ENCODE measurements around the gene SAMD4A.
A peak's percentile ranks its signal among the peaks of the same experiment; 100 is the strongest.
"Not testable (repeated sequence)": the region's sequence is repeated elsewhere in the genome, so short reads cannot be mapped to it uniquely, and the experiment has no call there.

SAMD4A gene

DNA sequence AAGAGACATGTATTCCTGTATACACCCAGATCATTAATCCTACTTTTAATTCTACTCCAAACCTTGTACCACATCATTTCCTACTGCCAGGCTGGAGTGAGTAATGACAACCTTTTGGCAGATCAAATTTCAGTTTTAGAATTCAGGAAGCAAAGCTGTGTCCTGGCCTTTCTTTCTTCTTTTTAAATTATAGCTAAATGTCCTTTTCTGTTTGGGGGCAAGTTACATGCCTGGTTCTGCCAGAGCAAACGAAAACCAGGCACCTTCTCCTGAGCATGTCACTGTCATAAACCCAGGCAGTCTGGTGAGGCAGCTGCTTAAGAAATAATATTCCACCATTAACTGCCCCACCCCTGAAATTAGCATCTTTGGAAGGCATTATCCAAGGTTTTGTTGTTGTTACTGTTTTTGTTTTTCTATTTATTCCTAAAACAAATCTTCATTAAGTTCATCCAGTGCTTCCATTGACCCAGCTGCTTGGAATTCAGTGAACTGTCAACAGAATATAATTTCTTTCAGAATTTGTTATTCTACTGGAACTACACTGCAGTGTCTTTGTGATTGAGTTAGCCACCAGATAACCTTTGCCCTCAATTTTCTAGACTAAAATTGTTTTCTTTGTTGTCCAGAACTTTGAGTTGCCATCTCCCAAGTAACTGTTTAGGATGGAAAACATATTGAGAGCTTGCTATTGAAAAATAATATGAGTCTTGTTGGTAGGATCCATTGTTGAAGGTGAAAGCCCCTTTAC, 33.2 kb downstream of the SAMD4A start:
- DNase-seq, result no peak

DNA sequence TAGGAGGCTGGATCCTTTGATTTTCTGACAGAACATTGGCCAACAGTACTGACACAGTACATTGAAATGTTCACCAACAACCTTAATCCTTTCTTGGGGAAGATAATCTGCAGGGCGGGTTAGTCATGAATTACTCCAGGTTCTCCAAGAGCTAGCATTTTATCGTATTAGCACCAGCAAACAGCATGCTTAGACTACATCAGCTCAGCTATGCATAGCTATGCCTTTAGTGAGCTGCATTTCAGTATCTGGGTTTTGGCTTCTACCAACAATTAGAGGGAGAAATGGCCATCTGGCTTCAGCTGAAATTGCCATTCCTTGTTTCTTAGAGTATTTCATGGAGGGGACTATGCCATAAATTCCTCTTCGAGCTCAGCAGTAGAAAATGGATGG, 33.8 kb downstream of the SAMD4A start:
- no peak for DNase-seq

DNA sequence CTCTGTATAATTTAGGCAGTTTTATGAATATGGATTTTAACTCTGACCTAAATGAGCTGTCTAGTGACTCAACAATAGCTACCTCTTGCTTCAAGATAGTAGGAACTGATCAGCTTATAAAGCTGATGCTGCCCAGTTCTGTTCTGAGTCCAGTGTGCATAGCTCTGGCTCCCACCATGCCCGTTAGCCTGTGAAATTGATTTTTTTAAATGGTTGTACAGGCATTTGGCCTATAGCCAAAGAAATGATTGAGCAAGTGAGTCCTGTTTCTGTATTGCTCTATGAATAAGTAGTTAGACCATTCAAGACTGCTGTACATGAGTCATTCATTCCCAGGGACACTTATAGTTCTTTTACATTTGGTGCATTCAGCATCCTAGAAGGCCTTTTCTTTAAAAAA, 36.4 kb downstream of the SAMD4A start:
- DNase-seq, result peak; percentile 6 to 62 (median 38)

DNA sequence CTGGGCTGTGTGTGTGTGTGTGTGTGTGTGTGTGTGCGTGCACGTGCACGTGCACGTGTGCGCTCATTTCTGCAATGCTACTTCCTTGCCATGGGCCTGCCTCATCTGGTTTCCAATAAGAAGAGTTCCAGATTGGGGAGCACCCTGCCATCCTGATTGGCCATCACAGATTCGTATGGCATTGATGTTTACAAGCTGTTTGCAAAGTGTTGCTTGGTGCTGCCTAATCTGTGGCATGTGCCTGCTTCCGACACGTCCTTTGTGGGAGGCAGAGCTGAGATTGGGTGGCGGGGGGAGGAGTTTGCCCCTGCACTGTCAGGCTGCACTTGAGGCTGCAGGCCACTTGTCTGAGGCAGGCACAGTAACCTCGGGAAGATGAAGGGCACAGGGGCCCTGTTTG, 39.2 kb downstream of the SAMD4A start:
- no peak for DNase-seq

DNA sequence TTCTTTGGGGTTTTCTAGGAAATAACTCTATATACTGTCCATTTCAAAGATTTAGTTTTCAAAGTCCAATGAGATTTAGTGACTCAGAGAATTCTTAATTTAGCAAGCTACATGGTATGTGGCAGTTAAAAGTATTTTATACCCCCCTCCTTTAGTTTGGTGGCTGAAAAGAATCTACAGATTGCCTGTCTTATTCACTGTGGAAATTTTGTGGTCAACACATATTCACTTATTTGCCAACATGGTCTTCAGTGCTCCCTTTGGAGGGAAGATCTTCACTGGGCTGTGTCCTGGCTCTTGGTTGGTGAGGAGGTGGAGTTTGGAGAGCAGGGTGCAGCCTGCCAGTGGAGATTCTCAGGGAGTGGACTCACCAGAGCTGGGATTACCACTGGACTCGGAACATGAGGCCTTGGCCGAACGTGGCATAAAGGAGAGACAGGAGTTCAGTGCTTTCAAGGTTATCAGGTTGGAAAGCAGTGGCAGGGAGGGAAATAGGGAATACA, 39.8 kb downstream of the SAMD4A start:
- DNase-seq, result no peak

DNA sequence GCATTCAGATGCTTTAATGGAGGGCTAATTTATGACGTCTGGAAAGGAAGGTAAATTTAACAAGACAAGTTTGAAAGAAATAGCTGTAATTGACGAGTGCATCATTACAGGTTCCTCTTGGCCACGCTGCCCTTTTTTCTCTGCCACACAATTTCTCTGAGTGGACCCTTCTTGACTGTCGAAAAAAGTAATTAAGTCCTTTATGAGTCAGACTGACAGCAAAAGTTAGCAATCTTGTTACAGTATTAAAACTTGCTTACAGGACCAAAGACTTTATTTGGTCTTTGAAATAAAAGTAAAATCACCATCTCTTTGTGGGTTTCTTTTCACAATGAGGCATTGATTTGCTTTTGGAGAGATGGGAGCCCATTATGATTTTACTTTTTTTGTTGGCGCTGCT, 42.6 kb downstream of the SAMD4A start:
- no peak for DNase-seq

DNA sequence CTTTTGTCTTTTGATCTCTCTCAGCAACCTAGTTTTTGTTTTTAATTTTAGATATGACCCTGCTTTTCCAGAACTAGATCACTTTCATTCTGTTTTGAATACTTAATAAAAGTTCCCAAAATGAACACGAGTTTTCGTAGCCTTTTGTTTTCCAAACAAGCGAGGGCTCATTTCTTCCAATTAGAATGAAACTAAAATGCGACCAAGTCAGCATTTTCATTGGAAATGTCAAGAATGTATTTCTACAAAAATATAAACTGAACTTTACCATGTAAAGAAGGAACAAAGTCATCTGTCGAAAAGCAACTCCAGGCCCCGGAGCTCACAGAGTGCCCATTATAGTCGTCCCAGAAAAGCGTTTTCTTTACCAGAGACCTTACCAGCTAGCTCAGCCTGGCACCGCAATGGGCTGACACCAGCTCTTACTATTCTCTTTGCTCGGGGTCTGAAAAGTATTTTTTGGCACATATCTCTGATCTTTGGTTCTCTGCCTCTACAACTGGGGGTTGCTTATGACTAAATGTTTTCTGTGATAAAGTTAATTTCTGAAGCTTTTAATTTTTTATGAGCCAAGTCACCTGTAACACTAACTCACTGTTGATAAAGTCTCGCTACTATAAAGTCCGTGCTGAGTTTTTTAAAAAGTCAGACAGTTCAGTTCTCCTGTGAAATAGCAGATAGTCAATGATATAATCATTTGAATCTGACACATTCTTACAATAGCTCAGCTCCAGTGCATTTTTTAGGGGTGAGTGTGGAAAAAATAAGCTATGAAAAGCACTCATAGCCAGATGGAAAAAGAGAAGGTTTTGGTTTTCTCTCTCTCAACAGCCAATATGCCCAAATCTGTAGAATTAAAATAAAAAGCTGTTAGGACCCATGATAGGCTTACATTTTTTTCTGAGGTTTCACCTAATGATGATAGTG, 43.4 kb downstream of the SAMD4A start:
- DNase-seq, result no peak

DNA sequence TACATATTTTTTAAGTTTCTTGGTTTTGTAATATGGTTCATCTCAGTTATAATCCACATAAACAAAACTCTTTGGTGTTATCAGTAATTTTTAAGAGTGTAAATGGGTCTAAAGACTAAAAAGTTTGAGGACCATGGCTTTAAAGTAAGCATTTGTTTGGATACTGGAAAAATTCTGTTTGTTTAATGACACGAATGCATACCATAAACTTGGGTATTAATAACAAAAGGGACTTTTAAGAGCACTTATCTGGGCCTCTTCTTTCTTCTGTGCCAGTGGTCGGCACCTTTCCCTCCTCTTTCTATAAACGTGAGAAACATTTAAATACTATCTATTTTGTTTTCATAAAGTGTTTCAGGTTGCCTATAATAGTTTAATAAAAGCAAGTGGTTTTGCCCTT, 47.4 kb downstream of the SAMD4A start:
- DNase-seq, result no peak

DNA sequence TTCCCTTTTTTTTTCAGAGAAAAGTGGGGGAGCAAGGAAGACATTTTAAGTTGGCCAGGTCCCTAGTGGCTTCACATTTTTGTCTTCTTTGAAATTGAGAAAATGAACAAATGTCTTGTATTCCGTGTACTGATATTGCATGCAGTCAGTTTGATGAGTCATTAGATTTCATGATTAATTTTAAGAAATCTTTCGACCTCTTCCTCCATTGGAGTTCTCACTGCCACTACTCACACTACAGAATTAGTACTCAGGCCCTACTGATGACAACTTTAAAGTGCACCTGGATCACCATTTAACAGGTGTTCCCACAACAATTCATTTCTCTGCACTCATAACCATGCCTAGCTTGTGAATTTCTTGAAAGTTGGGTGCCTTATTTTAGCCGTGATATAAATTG, 50.5 kb downstream of the SAMD4A start:
- no peak for DNase-seq

DNA sequence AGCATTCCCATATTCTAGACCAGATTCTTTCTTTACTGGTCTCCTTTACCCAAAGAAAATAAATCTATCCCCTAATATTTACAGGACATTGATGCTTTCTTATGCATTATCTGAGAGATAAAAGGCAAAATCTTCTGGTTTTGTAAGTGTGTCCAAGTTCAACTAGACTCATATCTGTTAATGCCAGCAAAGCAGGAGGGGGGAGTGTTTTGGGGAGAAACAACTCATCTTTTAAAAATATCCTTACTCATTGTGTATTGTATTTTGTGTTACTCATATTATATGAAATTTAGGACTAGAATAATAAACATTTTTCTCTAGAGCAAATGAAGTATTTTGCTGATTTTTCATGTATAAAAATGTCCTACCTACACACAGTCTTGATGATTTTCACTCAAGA, 54.8 kb downstream of the SAMD4A start:
- DNase-seq, result no peak

DNA sequence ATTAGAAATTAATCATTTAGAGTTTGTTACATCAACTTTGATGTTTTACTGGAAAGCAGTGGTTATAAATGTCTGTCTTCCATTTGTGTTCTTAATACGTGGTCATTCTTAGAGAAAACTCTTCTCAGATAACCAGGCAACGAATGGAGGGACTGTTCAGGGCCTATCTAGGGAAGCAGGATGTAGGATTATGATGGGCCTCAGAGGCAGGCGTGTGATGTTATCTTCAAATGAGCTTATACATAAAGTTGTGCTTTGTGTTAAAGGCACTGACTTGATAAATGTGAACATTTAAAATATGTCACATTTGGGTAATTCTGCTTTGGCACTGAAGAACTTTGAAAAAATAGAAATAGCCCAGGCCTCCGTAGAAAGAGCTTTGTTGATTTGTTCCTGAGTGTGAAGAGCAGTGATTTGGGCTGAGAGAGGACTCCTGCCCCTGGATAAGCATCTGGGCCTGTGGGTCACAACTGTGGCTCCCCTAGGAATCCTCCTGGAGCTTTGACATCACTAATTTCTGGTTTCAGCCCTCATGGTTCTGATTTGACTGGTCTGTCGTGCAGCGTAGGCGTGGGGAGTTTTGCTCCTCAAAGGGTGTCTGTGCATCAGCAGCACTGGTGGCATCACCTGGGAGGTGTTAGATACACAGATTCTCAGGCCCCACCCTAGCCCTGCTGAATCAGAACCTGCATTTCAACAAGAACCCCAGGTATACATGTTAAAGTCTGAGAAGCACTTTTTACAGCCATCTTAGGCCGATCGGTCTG, 55.4 kb downstream of the SAMD4A start:
- no peak for DNase-seq

DNA sequence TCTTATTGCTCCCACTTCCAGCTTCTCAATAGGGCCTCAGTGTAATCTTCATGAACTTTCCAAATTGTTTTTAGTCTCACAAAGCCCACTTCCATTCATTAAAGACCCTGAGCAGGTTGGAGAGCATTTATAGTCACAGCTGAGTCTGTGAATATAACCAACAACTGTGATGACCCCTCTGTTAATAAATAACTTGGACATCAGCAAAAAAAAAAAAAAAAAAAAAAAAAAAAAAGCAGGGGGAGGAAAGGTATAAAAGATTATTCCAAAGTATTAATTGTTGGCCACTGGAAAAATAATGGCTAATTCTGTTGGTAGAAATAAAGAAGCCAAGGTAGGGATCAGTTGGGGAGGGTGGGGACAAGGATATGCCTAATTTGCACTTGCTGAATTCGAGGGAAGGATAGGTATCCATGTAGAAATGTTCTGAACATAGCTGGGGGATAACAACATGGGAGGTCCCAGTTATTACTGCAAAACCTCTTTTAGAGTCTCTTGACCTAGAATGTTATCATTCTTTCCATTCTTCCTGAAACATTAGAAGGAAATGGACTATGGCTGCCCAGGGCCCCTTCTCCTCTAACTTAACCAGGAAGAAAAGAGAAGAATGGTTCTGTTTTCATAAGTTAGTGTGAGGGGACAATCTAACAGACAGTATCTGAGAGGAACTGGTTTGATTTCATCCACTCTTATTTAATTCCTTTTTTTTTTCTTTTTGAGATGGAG, 56.5 kb downstream of the SAMD4A start:
- no peak for DNase-seq

DNA sequence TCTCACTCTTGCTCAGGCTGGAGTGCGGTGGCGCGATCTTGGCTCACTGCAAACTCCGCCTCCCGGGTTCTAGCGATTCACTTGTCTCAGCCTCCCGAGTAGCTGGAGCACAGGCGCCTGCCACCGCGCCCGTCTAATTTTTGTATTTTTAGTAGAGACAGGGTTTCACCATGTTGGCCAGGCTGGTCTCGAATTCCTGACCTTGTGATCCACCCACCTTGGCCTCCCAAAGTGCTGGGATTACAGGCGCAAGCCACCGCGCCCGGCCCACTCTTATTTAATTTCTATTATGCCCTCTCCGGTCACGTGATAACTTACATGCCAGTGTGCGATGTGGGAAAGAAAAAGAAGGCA, 57.1 kb downstream of the SAMD4A start:
- DNase-seq, result not testable (repeated sequence)

DNA sequence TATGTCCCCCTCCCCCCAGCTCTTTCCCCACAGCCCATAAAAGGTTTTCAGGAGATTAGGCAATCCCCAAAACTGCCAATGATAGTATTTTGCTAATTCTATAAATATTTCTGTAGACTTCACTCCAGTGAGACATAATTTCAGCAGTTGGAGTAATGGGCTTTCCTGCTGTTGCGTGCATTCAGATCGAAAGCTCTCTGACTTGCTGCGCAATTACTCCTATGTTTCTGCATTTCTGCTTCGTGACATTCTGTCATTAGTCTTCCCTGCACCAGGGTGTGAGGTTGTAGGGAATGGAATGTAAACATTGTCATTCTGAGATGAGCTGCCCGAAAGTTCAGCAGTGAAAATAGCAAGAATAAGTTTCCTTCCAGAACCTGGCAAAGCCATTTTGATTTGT, 58.2 kb downstream of the SAMD4A start:
- DNase-seq, result peak in 3 of 4 experiments; percentile 36 to 53 (median 39)

DNA sequence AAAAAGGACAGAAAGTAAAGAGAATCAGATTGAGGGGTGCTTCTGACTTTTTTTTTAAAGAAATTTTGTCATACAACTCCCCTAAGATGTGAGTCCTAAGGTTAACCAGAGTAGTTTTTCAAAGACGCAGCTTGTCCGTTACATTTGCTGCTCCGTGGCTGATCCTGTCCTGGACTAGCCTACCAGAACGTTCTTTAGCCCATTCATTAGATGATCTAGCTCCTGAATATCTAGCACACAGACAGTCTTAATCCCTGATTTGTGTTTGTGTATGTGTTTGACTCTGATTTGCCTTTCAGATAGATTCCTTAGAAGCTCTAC, 60.3 kb downstream of the SAMD4A start:
- DNase-seq, result no peak

DNA sequence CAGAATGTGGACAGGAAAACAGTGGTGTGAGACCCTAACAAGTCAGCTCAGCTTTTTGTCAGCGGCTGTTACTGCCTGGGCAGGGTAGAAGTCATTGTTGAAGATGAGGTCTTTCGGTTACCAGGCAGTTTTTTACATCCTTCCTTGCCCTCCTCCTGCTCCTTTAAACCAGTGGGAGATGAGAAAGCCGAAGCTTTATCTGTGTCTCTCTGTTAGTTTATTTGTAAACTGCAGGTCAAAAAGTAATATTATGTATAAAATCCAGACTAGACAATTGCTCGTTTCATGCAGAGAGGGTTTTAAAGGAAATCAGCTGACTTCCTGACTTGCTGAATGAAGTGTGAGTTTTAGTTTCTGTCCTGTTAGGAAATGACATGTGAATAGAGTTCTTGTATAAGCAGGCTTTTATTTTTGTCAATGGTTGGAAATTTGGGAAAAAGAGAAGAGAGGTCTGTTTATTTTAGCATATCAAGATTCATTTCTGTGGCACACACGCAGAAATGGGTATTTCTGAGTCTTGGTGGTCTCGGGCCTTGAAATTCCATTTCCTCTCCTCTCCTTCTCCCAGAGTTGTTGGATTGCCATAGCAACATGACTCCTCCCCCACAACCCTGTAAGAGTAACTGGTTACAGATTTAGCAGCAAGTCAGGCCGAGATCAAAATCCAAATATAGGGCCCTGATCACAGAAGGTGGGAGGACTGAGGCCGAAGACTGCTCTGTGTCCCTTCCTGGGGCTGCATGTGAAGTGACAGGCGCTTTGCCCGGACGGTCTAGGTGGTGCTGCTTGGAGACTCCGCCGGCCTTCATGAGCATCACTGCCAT, 60.8 kb downstream of the SAMD4A start:
- DNase-seq, result peak; percentile 47 to 73 (median 65)

DNA sequence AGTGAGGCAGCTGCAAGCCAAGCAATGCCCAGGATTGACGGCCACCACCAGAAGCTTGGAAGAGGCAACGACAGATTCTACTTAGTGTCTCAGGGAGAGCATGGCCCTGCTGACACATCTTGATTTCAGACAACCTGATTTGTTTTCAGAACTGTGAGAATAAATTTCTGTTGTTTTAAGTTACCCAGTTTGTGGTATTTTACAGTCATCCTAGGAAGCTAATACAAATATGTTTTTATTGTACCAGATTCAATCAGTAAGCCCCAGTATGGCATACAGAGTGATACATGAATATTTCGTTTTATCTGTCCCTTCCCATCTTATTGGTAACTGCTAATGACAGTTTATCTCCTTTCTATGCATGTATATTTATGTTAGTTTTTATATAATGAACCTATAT, 62.3 kb downstream of the SAMD4A start:
- DNase-seq, result no peak

DNA sequence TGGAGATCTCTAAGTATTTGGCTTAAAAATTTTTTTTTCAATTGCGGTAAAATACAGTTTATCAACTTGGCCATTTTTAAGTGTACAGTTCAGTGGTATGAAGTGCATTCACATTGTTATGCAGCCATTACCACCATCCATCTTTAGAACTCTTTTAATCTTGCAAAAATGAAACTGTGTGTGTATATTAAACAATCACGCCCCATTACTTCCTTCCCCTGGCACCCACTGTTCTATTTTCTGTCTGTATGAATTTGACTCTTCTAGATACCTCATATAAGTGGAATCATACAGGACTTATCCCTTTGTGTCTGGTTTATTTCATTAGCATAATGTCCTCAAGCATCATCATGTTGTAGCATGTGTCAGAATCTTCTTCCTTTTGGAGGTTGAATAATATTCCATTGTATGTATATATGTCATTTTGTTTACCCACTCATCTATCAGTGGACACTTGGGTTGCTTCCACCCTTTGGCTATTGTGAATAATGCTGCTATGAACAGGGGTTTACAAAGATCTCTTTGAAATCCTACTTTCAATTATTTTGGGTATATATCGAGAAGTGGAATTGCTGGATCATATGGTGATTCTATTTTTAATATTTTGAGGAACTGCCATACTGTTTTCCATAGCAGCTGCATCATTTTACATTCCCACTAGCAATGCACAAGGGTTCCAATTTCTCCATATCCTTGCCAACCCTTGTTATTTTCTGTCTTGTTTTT, 62.9 kb downstream of the SAMD4A start:
- DNase-seq, result peak in 1 of 4 experiments; percentile 26

DNA sequence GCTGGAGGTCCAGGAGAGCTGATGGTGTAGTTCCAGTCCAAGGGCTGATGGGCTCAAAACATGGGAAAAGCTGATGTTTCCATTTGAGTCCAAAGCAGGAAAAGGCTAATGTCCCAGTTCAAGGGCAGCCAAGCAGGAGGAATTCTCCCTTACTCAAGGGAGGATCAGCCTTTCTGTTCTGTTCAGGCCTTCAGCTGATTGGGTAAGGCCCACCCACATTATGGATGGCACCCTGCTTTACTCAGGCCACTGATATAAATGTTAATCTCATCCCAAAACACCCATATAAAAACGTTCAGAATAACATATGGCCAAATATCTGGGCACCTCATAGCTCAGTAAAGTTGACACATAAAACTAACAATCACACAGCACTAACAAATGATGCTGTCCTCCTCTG, 64.1 kb downstream of the SAMD4A start:
- DNase-seq, result no peak

DNA sequence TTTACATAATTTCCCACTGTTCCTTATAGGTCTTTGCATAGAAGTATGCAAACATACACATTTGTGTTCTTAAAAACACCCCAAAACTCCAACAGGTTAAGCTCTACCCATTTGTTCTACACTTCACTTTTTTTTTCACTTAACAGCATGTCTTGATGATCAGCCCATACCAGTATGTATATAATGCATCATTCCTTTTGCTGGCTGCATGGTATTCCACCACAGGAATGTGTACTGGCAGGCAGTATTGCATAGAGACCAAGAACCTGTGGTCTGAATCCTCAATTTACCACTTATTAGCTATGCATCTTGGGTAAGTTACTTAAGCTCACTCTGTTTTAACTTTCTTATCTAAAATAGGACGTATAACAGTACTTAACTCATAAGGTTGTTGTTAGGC, 65.5 kb downstream of the SAMD4A start:
- DNase-seq, result no peak

DNA sequence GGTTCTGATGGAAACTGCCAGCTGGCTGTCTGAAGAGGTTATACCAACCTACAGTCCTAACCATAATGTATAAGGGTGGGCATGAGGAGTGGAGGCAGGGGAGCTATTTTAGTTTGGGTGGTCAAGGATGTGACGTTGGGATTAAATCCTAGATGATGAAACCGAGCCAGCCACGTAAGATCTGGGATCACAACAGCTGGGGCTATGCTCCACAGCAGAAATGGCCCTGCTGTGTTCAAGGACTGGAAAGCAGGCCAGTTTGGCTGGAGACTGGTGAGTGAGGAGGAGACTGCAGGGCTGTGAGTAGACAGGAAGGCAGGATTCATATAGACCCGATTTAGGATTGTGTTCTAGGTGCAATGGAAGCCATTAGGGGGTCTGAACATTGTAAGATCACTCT, 66.1 kb downstream of the SAMD4A start:
- no peak for DNase-seq

Measured in suppressor macrophage (primary cell).